NT2/D1 (cell line): ENCODE data around the gene RTL1.

ENCODE experiments used
- SUZ12 ChIP-seq: IDR thresholded peaks from 2 replicates; pipeline ENCODE4 v1.6.1; 2011; ENCODE audit not compliant: insufficient read length, insufficient read depth; ENCODE audit errors: extremely low read depth
- YY1 ChIP-seq: IDR thresholded peaks from 2 replicates; pipeline ENCODE4 v1.6.1; 2011; ENCODE audit not compliant: insufficient read length, insufficient read depth
- ZNF274 ChIP-seq: IDR thresholded peaks from 2 replicates; pipeline ENCODE4 v1.6.1; 2011; ENCODE audit warnings: mild to moderate bottlenecking, low read depth, low read length

DNA sequence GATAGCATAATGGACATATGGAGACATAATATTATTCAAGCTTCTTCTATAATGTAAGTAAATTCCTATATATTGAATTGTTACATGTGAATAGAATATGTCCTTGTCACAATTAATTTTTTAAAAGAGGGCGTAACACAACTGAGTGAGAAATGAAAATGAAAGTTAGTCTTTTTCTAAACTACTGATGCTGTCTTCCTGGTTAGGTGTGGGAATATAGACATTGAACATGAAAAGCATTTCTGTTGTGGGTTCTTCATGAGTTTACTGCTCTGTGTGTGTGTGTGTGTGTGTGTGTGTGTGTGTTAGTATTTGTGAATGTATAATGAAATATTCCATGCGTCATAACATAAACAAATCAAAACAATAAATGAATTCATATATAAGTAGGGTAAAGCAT lies 40.5 kb upstream of the RTL1 start:
- no peak for TF ChIP-seq SUZ12
- TF ChIP-seq YY1: no peak
- no peak for TF ChIP-seq ZNF274
